GM18951 (cell line): ENCODE measurements around the gene MAL.

ENCODE experiments used
- POLR2A ChIP-seq: IDR thresholded peaks from 4 replicates; pipeline ENCODE4 v1.6.1; 2011; ENCODE audit warnings: mild to moderate bottlenecking; ENCODE audit not compliant: insufficient read length, insufficient read depth; ENCODE audit errors: extremely low read depth
- in situ Hi-C: fragments of 300-500 bp; cut with MboI; formaldehyde crosslinking; loops from one replicate; pipeline ENCODE4 v1.12.0; 2022; ENCODE audit warnings: low sequenced_read_pairs, mixed read lengths, inconsistent platforms; ENCODE audit not compliant: unreplicated experiment

The MAL gene

GRCh38 chr2:95050385-95051300 lies 25.1 kb downstream of the MAL start:
- in situ Hi-C loops, result no loop called here
- no peak for TF ChIP-seq POLR2A

- in situ Hi-C loops, result no loop called here
- no peak for TF ChIP-seq POLR2A
Observed at GRCh38 chr2:95051626-95052025, 26.1 kb downstream of the MAL start.

GRCh38 chr2:95052307-95052706 lies 26.8 kb downstream of the MAL start:
- no peak for TF ChIP-seq POLR2A
- in situ Hi-C loops, result no loop called here

GRCh38 chr2:95052804-95053479 lies 27.4 kb downstream of the MAL start:
- in situ Hi-C loops, result no loop called here
- TF ChIP-seq POLR2A, result no peak

- in situ Hi-C loops, result no loop called here
- TF ChIP-seq POLR2A, result no peak
Observed at GRCh38 chr2:95053543-95053942, 28.0 kb downstream of the MAL start.

- TF ChIP-seq POLR2A, result no peak
- in situ Hi-C loops, result no loop called here
Observed at GRCh38 chr2:95054016-95054415, 28.5 kb downstream of the MAL start.

GRCh38 chr2:95055262-95055661 lies 29.8 kb downstream of the MAL start:
- in situ Hi-C loops, result no loop called here
- no peak for TF ChIP-seq POLR2A

- in situ Hi-C loops, result no loop called here
- no peak for TF ChIP-seq POLR2A
Observed at GRCh38 chr2:95056044-95056443, 30.5 kb downstream of the MAL start.

- in situ Hi-C loops, result no loop called here
- no peak for TF ChIP-seq POLR2A
Observed at GRCh38 chr2:95056461-95057459, 31.3 kb downstream of the MAL start.

- in situ Hi-C loops, result no loop called here
- TF ChIP-seq POLR2A, result no peak
Observed at GRCh38 chr2:95057535-95058370, 32.2 kb downstream of the MAL start.

GRCh38 chr2:95058466-95058988 lies 33.0 kb downstream of the MAL start:
- TF ChIP-seq POLR2A, result no peak
- in situ Hi-C loops, result no loop called here

GRCh38 chr2:95058989-95059641 lies 33.6 kb downstream of the MAL start:
- TF ChIP-seq POLR2A, result no peak
- in situ Hi-C loops, result no loop called here
